Measurements from ENCODE around the gene SESTD1.

DNA sequence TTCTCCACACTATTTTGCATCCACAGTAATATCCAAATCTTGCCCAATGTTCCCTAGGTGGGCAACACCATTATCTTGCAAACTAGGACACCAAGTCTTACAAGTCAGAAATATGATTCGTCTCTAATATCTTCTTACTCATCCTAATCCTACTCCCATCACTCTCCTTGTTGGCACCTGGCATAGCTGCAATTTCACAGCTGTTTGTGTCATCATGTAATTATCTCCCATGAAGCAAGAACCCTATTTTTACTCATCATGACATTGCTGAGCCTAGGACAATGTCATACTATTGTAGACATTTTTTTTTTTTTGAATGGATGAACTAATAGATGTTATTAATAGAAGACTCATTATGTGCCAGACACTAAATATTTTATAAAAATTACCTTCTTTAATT is 123.4 kb downstream of the SESTD1 start:
- TF ChIP-seq, protein P1, sequence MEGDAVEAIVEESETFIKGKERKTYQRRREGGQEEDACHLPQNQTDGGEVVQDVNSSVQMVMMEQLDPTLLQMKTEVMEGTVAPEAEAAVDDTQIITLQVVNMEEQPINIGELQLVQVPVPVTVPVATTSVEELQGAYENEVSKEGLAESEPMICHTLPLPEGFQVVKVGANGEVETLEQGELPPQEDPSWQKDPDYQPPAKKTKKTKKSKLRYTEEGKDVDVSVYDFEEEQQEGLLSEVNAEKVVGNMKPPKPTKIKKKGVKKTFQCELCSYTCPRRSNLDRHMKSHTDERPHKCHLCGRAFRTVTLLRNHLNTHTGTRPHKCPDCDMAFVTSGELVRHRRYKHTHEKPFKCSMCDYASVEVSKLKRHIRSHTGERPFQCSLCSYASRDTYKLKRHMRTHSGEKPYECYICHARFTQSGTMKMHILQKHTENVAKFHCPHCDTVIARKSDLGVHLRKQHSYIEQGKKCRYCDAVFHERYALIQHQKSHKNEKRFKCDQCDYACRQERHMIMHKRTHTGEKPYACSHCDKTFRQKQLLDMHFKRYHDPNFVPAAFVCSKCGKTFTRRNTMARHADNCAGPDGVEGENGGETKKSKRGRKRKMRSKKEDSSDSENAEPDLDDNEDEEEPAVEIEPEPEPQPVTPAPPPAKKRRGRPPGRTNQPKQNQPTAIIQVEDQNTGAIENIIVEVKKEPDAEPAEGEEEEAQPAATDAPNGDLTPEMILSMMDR (IDR thresholded peaks at IDR 0.05 in 2 of 3, conservative IDR thresholded peaks at IDR 0.05 in 1 of 3; ENCODE audit: insufficient read depth in 2 of 3, low read depth in 1 of 3, low read length in 3 of 3), result no peak
- TF ChIP-seq HNRNPK (IDR thresholded peaks at IDR 0.05; ENCODE audit: low read depth, low read length, poor library complexity, severe bottlenecking), result no peak
- TF ChIP-seq SAP30 (IDR thresholded peaks at IDR 0.05; ENCODE audit: borderline replicate concordance, insufficient read depth, low read depth, low read length, poor library complexity, severe bottlenecking), result no peak
- TF ChIP-seq EP300 (IDR thresholded peaks at IDR 0.05; ENCODE audit: low read length), result no peak
- TF ChIP-seq GATA2 (CRISPR knock-in tag; IDR thresholded peaks at IDR 0.05), result no peak
- TF ChIP-seq GABPA (tag; conservative IDR thresholded peaks at IDR 0.05; ENCODE audit: low read depth), result no peak
- no peak for TF ChIP-seq DNMT1 (IDR thresholded peaks at IDR 0.05)
- TF ChIP-seq FOS (IDR thresholded peaks at IDR 0.05; ENCODE audit: extremely low read depth, insufficient read length), result no peak
- no peak for TF ChIP-seq NR2C1 (IDR thresholded peaks at IDR 0.05)
- TF ChIP-seq NR2C1 (tag; IDR thresholded peaks at IDR 0.05), result no peak
- no peak for TF ChIP-seq ARNT (IDR thresholded peaks at IDR 0.05)
- TF ChIP-seq, protein P2, sequence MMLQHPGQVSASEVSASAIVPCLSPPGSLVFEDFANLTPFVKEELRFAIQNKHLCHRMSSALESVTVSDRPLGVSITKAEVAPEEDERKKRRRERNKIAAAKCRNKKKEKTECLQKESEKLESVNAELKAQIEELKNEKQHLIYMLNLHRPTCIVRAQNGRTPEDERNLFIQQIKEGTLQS (IDR thresholded peaks at IDR 0.05), result no peak
- TF ChIP-seq, protein P2 (CRISPR knock-in tag; conservative IDR thresholded peaks at IDR 0.05), result no peak
- TF ChIP-seq BRCA1 (IDR thresholded peaks at IDR 0.05), result no peak
- no peak for TF ChIP-seq BRCA1 (CRISPR knock-in tag; IDR thresholded peaks at IDR 0.05)
- TF ChIP-seq POLR2A (conservative IDR thresholded peaks at IDR 0.05), result no peak

Measured in K562 (cell line).